Activated CD8-positive, alpha-beta memory T cell treated with anti-CD3 and anti-CD28 coated beads, Interleukin-2, amount 50 U/mL, for 1 hour (primary cell): ENCODE measurements around the gene QSOX2.

Experiments used
- DNase-seq: peaks from one replicate; pipeline ENCODE4 v3.0.0-alpha.2; 2020; ENCODE audit errors: extremely low read depth

The QSOX2 gene

DNA sequence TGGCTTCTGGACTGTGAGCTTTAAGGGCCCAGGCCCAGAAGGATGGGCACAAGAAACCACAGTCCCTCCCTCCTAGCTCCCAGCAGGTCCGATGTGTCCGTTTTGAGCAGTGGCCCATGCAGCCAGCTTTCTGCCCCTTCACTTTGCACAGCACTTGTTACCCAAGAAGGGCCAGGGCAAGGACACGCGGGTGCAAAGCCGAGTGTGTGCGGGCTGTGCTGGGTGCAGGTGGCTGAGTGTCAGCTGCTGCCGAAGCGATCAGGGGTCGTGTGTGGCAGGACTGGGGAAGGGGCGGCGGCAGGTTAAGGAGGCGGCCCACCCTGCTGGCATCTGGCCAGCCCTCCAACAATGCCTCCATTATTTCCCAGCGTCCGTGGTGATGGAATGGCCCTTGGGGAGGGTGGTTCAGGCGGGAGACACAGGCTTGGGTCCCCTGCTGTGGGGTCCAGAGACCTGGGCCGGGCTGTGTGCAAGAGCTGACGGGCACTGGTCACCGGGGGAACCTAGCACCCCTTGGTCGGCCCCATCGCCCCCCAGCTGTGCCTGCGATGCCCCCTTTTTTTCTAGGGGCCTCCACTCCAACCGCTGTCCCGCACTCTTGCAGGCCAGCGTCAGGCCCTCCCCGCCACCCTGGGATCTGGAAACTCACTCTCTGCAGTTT is 41.3 kb downstream of the QSOX2 start:
- DNase-seq = no peak

DNA sequence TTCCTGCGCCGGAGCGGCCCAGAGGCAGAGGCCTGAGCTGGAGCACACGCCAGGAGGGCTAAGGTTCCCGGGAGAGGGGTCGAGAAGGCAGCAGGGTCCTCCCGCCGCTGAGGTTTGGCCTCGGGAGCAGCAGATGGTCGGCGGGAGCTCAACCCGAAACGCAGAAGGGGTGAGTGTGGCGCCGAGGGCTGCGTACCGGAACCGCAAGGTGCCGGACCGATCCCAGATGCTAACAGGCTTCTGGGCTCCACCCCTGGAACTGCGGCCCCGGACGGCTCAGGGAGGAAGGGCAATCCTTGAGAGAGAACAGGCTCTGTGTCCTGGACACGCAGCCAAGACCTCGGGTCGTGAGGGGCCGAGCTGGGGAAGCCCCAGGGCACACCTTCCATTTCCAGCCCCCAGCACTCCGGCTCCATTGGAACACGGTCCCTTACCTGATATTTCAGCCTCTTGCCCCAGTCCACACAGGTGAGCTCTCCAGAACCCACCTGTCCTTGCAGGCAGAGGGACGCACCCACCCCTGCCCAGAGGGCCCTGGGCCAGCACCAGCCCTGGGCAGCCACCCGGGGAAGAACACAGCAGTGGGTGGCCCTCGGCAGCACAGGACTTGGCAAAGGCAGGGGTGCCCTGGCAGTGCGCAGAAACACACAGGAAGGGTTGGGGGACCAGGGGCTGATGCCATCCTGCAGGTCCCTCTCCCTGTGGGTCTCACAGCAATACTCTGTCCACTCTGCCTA is 42.0 kb downstream of the QSOX2 start:
- DNase-seq = no peak

DNA sequence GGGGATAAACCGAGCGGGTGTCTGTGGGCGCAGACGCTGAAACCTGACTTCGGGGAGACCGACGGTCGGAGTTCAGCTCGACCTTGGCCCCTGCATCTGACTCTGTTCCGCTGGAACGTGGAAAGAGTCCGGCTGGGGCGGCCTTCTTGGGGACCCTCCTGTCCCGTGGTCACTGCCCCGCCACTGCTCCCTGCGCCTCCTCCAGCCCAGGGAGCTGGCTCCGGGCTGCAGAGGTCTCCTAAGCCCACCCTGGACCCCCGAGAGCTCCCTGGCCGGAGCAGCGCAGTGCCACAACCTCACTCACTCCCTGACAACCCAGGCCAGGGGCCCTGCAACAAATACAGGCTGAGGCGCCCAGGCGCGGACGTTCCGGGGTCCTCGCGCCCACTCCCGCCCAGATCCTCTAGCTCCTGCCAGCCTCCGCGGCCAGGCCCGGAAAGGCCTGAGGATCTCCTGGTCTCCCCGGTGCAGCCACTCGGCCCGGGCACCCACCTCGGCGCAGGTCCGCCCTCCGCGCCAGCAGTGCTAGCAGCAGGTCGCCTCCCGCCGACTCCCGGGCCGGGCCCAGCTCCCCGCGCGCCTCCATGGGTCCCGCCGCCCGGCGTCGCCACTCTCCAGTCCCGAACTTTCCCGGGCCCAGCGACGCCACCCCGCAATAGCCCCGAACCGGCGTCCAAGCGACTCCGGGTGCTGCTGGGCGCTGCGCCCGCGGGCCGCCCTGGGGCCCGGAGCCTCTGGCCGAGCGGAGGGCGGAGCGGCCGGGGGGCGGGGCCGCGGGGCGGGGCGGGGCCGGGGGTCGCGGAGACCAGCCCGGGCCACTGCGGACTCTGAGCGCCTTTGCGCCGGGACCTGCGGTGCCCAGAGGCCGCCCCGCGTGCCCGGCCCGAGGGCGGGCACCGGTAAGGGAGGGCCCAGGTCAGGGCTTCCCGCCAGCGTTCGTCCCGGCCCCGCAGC is 42.9 kb downstream of the QSOX2 start:
- no peak for DNase-seq

DNA sequence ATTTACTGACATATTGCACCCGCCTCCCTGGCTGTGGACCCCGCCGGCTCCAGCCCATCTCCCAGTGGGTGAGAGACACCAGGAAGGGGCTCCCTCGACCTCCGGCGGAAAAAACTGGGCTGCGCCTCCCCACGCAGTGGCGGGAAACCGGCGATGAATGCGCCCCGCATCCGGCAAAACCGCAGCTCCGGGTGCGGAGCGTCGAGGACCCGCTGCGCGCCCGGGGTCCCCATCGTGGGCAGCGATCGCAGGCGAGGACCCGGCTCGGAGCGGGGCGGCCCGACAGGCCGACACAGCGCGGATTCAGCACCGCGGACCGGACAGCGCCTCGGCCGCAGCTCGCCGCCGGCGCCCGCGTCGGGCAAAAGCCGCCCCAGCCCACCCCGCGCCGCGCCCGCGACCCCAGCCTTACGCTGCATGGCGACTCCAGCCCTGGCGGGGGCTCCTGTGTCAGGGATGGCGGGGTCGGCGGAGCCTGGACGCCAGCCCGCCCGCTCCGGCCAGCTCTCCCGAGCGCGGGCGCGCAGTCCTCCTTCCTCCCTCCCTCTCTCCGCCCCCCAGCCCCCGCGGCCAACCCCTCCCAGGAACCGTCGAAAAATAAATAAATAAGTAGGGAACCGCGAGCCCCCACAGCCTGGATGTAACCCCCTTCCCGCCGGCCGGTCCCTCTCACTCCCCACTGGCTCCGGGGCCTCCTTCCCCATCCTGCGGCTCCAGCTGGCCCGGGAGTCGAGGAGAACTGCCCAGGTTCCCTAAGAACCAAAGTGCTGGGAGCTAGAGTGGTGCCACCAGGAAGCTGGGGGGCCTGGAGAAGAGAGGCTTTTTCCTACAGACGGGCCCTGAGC is 43.8 kb downstream of the QSOX2 start:
- no peak for DNase-seq

DNA sequence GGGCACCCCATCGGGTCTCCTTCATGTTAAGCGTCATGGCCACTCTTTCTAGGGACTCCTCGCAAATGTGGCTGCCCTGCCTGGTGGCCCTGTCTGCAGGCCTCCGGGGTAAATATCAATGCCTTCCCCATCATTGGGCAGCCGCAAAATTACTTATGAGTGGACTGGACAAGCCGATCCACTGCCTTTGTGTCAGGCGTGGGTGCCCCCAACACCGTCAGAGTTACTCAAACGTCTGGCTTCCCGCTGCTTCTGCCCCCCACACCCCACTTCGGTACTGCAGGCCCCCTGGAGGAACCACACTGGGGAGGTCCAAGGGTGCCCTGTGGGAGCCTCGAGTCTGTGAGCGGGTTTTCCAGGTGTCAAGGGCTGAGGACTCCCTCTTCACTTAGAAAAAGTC is 44.4 kb downstream of the QSOX2 start:
- DNase-seq = no peak

DNA sequence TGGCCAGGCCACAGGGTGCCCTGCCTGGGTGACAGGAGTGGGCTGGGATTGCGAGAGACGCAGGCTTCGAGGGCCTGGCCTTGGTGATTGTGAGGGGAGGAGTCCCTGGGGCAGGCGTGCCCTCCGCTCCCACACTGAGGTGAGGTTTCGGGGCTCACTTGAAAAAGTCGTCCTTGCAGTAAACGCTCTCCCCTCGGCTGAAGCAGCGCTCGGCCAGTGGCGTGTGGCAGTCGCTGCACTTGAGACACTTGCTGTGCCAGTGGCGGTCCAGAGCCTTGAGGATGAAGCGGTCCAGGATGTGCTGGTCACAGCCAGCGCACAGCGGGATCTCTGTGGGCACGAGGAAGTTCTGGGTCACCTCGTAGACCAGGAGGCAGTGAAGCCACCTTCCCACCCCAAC is 45.2 kb downstream of the QSOX2 start:
- no peak for DNase-seq

DNA sequence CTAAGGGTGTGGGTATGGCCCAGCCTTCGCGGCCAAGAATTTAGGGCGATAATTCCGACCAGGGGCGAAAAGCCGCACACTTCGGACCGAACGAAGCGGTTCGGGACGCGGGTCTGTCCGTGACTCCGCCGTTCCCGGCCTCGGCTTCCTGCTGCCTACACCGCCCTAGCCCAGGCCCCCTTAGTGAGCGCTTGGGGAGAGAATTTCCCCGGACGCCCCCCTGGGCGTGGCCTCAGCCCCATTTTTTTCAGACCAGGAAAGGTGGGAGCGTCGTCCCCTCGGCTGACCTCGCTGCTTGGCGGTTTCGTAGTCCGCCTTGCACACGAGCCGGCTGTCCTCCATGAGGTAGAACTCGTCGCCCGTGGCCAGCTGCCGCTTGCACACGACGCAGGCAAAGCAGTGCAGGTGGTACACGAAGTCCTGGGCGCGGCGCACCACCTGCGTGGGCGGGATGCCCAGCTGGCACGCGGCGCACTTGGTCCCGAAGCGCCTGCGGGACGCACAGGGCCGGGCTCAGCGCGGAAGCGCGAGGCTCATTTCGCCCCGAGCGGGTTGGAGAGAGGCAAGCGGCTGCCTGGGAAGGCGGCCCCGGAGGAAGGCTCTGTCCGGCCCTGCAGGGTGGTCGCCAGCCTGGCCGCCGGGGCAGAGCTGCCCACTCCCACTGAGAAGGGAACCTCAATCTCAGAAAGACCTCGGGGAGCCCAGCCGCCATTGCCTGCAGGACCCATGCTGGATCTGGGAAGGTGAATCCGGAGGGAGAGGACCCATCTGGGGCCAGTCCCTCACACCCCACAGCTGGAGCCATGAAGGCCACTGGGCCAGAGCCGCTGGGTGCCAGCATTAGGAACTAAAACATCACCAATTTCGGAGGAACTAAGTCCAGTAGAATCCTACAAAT is 46.0 kb downstream of the QSOX2 start:
- no peak for DNase-seq

DNA sequence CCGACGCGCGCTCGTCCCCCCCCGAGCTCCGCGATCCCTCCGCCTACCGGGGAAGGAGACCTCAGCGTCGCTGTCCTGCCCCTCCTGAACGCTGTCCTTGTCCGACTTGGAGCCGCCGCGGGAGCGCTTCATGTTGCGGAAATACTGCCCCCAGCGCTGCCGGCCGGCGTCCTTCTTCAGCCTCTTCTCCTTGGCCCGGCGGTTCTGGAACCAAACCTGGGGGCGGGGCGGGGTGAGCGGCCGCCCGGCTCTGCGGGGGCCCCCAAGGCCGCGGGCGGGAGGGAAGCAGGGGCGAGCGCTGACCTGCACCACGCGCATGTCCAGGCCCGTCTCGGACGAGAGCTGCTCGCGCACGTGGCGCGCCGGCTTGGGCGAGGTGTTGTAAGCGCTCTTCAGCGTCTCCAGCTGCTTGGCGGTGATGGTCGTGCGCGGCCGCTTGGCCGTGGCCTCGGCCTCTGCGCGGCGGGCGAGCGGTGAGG is 47.0 kb downstream of the QSOX2 start:
- no peak for DNase-seq

DNA sequence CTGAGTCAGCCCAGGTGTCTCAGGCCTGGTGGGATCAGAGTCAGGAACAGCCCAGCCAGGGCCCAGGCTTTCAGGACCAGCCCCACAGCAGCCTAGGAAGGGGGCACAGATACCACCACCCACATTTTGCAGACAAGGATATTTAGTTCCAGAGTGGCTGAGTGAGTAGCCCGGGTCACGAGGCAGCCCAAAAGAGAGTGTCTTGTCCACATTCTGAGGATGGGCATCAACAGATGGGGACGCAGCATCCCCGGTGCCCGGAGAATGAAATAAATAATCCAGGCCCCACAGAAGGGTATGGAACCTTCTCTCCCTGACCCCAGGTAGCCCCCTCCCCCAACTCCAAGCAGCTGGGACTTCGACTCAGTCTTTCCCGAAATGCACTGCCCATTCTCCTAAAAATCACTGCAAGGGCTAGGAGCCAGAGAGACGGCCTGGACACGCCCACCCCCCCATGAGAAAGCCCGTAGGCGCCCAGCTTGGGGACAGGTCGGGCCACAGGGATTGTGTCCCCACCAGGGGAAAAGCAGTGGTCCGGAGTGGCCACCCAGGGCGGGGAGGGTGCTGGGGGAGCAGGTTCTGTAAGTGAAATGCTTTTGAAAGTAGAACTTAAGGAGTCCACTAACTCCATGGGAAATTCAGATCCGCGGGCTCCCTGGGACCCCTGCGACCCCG is 47.5 kb downstream of the QSOX2 start:
- DNase-seq = no peak

DNA sequence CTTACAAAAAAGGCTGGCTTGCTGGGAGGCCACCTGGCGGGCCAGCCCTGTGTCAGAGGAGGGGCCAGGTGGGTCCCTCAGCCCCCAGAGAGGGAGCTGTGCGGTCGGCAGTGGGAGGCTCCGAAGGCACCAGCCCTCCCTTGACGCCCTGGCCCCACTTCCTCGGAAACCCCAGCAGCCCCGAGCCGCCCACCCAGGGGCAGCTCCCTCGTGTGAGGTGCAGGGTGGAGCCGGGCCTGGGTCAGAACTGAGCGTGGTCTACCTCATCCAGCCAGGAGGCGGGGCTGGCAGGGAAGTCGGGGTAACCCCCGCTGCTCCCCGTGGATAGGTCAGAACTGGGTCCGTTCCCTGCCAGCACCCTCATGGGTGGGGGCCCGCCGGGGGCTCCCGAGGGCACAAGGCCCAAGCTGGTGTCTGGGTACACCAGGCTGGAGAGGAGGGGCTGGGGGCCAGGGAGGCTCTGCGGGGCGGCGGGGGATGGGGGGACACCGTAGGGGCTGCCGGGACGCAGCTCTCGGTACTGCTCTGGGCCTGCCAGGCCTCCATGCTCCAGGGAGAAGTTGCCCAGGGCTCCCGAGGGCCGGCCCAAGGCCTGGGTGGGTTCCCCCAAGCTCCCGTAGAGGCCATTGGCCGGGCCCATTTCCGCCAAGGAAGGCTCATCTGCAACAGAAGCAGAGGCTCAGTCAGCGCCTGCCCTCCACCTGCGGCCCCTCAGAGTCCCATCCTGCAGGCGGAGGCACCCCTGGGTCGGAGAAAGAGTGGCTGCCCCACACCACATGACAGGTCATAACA is 48.3 kb downstream of the QSOX2 start:
- no peak for DNase-seq

DNA sequence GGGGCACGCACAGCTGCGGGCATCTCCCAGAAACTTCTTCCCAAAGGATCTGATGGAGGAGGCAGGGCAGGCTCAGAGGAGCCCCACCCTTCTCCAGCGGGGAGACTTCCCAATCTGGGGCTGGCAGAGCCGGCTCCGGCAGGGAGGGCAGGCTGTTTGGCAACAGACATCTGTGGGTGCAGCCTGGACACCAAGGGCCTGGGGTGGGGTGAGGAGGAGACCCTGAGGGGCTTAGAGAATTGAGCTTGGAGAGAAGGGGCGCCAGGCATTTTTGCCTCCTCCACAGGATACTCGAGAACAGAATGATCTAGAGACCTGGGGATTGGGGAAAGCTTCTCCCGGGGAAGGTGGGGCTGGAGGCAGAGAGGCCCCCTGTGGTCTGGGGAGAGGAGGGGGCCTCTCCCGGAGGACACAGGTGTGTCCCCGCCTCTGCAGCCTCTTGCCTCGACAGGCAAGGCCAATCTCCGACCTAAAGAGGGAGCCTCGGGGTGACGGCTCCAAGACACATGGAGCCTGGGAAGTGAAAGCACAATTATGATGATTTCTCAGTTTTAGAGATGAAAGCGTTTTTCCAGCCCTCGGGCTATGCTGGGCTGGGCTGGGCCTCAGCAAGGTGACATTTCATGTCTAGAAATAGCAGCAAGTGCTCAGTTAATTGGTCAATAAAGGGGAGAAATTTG is 49.1 kb downstream of the QSOX2 start:
- no peak for DNase-seq

DNA sequence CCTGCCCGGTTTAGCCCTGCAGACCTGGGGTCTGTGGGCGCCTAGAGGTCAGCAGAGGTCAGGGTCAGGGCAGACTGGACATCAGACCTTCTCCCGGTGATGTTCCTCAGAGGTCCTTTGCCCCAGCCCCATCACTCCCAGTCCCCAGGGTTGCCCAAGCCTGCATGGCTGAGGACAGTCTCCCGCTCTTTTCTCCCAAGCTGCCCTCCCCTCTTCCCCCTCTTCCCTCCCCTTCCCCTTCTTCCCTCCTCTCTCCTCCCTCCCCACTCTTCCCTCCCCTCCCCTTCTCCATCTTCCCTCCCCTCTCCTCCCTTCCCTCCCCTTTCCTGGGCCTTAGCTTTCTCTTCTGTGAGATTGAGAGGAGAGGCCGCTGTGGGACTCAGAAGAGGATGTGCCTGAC is 51.1 kb downstream of the QSOX2 start:
- DNase-seq = no peak

DNA sequence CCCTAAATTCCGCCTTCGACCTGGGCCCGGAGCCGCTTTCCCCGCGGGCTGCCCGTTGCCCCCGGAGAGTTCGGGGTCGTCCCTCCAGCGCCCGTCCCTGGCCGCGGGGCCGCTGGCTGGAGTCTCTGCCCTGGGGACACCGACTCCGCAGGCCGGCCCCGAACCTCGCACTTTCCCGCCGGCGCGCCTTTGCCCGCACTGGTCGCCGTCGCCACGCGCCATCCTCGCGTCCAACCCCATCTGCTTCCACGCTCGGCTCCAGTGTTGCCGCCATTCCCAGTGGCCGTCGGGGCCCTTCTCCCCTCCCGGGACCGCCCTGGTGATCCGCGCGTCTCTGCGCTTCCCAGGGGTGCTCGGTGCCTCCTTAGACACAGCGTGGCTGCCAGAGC is 51.7 kb downstream of the QSOX2 start:
- no peak for DNase-seq

DNA sequence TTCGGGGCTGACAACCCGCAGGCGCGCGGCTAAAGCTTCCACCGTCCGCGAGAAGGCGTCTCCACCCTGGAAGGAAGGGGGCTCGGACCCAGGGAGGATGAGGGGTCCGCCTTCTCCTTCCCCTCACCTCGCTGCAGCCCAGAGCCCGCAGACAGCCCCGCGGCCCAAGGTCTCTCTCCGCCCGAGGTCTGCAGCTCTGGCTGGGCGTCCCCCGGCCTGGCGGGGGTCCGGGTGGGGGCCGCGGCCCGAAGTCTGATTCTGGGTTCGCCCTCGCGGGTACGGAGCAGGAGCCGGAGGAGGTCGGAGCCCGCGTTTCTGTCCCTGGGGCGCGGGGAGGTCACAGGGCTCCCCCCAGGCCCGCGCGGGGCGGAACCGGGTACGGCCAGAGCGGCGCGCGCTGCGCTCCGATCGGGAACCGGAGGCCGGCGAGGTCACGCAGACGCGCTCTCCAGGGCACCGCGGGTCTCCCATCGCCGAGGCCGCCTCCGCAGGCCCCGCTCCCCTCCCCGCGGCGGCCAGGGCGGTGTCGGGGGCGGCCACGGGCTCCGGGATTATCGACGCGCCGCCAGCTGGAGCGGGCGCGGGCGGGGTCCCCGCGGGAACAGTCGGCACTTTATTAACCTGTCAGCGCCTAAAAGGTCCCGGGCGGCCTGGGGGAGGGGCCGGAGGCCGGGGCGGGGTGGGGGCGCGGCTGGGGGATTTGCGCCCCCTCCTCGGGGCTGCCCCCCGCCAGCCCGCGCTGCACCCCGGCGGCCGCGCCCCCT is 52.3 kb downstream of the QSOX2 start:
- no peak for DNase-seq

DNA sequence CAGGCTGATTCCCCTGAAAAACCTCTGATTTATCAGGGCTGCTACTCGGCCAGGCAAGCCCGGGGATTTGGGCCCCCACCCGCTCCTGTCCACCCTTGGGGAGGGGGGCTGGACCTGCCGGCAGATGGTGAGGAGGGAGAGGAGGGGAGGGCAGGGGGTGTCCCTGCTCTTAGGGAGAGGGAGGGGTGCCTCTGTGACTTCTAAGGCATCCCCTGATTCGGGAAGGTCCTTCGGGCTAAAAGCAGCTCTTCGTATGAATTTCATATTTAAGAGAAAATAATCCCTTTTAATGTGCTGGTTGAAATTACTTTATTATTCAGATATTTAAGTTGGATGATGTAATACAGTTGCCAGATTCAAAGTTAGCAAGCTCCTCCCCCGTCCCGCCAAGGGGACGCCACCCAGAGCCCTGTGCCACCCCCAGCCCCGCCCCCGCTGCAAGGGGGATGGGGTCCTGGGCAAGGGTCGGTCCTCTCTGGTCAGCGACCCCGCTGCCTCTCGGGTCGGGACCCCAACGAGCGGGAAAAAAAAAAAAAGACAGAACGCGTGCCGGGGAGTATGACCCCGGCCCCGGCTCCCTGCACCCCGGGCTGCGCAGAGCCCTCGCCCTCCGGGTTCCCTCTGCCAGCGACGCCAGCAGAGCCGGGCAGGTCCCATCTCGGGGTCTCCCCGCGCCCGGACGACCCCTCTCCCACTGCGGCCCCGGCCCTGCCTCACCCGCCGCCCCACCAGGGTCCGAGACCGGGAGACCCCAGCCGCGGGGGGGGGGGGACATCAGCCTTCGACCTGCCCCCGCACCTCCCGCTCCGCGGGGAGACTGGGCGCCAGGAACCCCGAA is 53.1 kb downstream of the QSOX2 start:
- no peak for DNase-seq

DNA sequence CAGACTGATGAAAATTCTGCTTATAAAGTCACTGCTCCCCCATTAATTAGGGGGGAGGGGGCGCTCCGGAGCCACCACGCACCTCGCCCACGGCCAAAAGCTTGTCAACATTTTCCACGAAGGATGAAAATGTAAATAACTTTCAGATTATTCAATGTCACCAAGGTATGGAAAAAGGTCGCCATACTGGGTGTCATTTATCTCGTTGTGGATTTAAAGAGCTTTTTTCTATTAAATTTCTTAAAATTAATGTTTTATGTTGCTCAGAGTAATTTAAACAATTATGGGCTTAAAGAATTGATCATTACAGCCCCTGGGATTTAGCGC is 53.7 kb downstream of the QSOX2 start:
- DNase-seq = no peak
